ENCODE data around the gene TMEM263. TPM values are rescaled to one million over a fixed set of nuclear protein-coding genes. Genes with fewer than 3 reads are reported as not detected.

Gene TMEM263
- total and polyA plus RNA-seq, 8 donors, result 12.9 to 108 (median 29.9) TPM

DNA sequence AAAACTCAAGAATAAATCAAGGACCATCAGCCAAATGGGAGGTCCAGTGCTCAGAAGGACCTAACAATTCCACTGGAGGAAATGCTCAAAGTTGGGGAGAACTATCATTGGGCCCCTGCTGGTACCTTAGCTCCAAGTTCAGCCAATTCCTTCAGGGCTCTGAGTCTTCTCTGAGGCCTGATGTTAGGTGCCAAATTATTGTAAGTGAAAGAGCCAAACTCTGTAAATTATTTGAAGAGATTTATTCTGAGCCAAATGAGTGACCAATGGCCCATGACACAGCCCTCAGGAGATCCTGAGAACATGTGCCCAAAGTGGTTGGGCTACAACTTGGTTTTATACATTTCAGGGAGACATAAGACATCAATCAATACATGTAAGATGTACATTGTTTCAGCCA lies 8.2 kb upstream of the TMEM263 start:
- no peaks in the 10 kb centered on the region for H3K27me3 ChIP-seq
- no peaks in the 10 kb centered on the region for H3K4me1 ChIP-seq
- intact Hi-C loops (cut with DNase I; ENCODE audit: low total_unique reads), result no loop called here
- no peak overlapping the region for H3K27ac ChIP-seq
- H3K9me3 ChIP-seq, result no peaks in the 10 kb centered on the region
- TF ChIP-seq POLR2AphosphoS5 (IDR thresholded peaks at IDR 0.05) (no peak), POLR2A (IDR thresholded peaks at IDR 0.05) (no peak), EP300 (IDR thresholded peaks at IDR 0.05) (no peak)
- TF ChIP-seq, protein P1, sequence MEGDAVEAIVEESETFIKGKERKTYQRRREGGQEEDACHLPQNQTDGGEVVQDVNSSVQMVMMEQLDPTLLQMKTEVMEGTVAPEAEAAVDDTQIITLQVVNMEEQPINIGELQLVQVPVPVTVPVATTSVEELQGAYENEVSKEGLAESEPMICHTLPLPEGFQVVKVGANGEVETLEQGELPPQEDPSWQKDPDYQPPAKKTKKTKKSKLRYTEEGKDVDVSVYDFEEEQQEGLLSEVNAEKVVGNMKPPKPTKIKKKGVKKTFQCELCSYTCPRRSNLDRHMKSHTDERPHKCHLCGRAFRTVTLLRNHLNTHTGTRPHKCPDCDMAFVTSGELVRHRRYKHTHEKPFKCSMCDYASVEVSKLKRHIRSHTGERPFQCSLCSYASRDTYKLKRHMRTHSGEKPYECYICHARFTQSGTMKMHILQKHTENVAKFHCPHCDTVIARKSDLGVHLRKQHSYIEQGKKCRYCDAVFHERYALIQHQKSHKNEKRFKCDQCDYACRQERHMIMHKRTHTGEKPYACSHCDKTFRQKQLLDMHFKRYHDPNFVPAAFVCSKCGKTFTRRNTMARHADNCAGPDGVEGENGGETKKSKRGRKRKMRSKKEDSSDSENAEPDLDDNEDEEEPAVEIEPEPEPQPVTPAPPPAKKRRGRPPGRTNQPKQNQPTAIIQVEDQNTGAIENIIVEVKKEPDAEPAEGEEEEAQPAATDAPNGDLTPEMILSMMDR (IDR thresholded peaks at IDR 0.05), result no peak
- no peak for DNase-seq
- no peak overlapping the region for H3K4me3 ChIP-seq
- H3K36me3 ChIP-seq, result no peaks in the 10 kb centered on the region

DNA sequence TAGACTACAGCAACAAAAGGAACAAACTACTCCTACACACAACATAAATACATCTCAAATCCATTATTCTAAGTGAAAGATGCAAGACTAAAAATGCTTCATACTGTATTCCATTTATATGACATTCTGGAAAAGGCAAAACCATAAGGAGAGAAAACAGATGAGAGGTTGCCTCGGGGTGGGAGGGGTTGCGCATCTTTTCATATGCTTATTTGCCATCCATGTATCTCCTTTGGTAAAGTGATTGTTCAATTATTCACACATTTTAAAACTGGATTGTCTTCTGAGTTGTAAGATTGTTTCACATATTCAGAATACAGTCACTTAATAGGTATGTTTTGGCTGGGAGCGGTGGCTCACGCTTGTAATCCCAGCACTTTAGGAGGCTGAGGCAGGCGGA lies 5.1 kb upstream of the TMEM263 start:
- Histone ChIP-seq H3K36me3 (no peaks in the 10 kb centered on the region), H3K4me3 (no peak overlapping the region), H3K4me1 (peaks cover 5 to 20% (median 14%) of the 10 kb centered on the region in 4 donors), H3K27ac (no peak overlapping the region), H3K27me3 (no peaks in the 10 kb centered on the region), H3K9me3 (no peaks in the 10 kb centered on the region)
- no peak for DNase-seq
- WGBS, 5 donors, result 96 to 98% (median 97%) methylated on average over 5 of the region's 5 CpGs
- TF ChIP-seq, protein P1 (IDR thresholded peaks at IDR 0.05), result no peak
- no peak for TF ChIP-seq POLR2A (IDR thresholded peaks at IDR 0.05)
- TF ChIP-seq EP300 (IDR thresholded peaks at IDR 0.05), result no peak
- no peak for TF ChIP-seq POLR2AphosphoS5 (IDR thresholded peaks at IDR 0.05)
- intact Hi-C loops (cut with DNase I; ENCODE audit: low total_unique reads), result no loop called here

DNA sequence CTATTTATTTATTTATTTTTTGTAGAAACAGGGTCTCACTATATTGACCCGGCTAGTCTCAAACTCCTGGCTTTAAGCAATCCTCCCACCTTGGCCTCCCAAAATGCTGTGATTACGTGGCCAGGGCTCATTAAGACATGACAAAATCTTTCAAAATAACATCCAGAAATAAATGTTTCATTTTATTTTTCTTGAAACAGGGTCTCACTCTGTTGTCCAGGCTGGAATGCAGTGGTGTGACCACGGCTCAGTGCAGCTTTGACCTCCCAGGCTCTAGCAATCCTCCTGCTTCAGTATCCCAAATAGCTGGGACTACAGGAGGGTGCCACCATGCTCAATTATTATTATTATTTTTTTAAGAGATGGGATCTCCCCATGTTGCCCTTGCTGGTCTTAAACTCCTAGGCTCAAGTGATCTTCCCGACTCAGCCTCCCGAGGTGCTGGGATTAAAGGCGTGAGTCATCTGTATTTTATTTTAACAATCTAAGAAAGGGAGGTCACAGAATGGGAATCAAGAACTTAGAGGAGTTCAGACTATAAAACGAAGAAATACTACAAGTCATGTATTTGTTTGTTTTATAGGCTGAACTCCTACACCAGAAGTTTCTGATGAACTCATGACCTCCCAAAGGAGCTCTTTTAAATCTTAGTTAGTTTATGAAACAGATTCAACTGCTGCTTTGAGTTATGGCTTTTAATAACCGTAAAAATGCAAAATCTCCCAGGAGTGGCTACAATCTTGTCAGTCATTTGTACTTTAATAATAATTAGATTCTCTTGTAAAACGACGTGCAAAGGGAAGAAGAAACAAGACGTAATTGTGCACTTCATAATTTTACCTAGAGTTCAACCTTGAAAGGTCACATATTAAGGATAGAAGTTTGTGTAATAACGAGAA lies 2.1 kb upstream of the TMEM263 start:
- no peaks in the 10 kb centered on the region for H3K9me3 ChIP-seq
- no peak overlapping the region for H3K27ac ChIP-seq

More for the DNA sequence above, 2.1 kb upstream of the TMEM263 start:
- H3K4me3 ChIP-seq, result no peak overlapping the region
- peaks cover 15 to 35% (median 27%) of the 10 kb centered on the region in 4 donors for H3K4me1 ChIP-seq
- no peaks in the 10 kb centered on the region for H3K27me3 ChIP-seq
- 71 to 77% (median 75%) methylated on average over 12 of the region's 12 CpGs for WGBS, 5 donors
- intact Hi-C loops (cut with DNase I; ENCODE audit: low total_unique reads), result no loop called here
- DNase-seq, result no peak
- TF ChIP-seq POLR2AphosphoS5 (IDR thresholded peaks at IDR 0.05) (no peak), POLR2A (IDR thresholded peaks at IDR 0.05) (no peak), EP300 (IDR thresholded peaks at IDR 0.05) (no peak)
- TF ChIP-seq, protein P1 (IDR thresholded peaks at IDR 0.05), result no peak
- H3K36me3 ChIP-seq, result no peaks in the 10 kb centered on the region
